Measurements from ENCODE around the gene RUFY4.

- no peak for TF ChIP-seq PHF8 (IDR thresholded peaks at IDR 0.05; ENCODE audit: borderline replicate concordance, low read length)
- TF ChIP-seq USF2 (CRISPR knock-in tag; IDR thresholded peaks at IDR 0.05): no peak
- TF ChIP-seq EHMT2 (IDR thresholded peaks at IDR 0.05): no peak
- no peak for TF ChIP-seq MECOM (CRISPR knock-in tag; IDR thresholded peaks at IDR 0.05)
- TF ChIP-seq ZNF133 (CRISPR knock-in tag; IDR thresholded peaks at IDR 0.05): no peak
- TF ChIP-seq HCFC1 (IDR thresholded peaks at IDR 0.05; ENCODE audit: low read depth, low read length): no peak
- no peak for TF ChIP-seq ZNF24 (IDR thresholded peaks at IDR 0.05)
- no peak for TF ChIP-seq SLC30A9 (CRISPR knock-in tag; IDR thresholded peaks at IDR 0.05)
- no peak for TF ChIP-seq CREM (IDR thresholded peaks at IDR 0.05; ENCODE audit: low read depth)
Observed at GRCh38 chr2:218097975-218098374, 28.9 kb downstream of the RUFY4 start.

Data from K562 (cell line).